22Rv1 (cell line): ENCODE measurements around the gene NOSTRIN.

Experiments
- H3K27ac ChIP-seq: fragments of 450-650 bp; 2 replicates; pipeline ENCODE4 v1.5.1; 2017
- ZFX ChIP-seq: fragments of 450-650 bp; IDR thresholded peaks from 2 replicates; pipeline ENCODE4 v1.6.1; 2017; ENCODE audit warnings: antibody characterized with exemption, borderline replicate concordance
- TF ChIP-seq, protein P1 (sequence below): fragments of 450-650 bp; IDR thresholded peaks from 2 replicates; pipeline ENCODE4 v1.5.1; 2017; ENCODE audit warnings: mild to moderate bottlenecking

Gene NOSTRIN

DNA sequence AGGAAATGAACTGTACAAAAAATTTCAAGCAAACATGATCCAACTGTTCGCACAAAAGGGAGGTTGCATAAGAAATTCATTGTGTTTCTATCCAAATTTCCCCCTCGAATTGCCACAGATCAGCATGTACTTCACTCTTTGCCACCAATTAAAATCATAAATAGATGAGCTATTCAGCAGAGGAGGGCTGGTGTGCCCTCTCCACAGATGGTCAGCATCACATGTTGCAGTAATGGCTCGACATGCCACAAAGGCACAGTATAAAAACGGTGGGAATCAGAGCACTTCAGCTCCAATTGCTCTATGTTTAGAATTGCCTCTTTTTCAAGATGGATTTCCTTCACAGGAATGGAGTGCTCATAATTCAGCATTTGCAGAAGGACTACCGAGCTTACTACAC is 98.6 kb downstream of the NOSTRIN start, which contains the start of gene G6PC2:
TSS of gene G6PC2 (plus strand) at position 289 of the 400 bp plus-strand sequence. CDS start at position 330, 41 bp downstream.
- TF ChIP-seq, protein P1, sequence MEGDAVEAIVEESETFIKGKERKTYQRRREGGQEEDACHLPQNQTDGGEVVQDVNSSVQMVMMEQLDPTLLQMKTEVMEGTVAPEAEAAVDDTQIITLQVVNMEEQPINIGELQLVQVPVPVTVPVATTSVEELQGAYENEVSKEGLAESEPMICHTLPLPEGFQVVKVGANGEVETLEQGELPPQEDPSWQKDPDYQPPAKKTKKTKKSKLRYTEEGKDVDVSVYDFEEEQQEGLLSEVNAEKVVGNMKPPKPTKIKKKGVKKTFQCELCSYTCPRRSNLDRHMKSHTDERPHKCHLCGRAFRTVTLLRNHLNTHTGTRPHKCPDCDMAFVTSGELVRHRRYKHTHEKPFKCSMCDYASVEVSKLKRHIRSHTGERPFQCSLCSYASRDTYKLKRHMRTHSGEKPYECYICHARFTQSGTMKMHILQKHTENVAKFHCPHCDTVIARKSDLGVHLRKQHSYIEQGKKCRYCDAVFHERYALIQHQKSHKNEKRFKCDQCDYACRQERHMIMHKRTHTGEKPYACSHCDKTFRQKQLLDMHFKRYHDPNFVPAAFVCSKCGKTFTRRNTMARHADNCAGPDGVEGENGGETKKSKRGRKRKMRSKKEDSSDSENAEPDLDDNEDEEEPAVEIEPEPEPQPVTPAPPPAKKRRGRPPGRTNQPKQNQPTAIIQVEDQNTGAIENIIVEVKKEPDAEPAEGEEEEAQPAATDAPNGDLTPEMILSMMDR: no peak
- TF ChIP-seq ZFX: no peak
- H3K27ac ChIP-seq: no peak within 1 kb of the TSS

DNA sequence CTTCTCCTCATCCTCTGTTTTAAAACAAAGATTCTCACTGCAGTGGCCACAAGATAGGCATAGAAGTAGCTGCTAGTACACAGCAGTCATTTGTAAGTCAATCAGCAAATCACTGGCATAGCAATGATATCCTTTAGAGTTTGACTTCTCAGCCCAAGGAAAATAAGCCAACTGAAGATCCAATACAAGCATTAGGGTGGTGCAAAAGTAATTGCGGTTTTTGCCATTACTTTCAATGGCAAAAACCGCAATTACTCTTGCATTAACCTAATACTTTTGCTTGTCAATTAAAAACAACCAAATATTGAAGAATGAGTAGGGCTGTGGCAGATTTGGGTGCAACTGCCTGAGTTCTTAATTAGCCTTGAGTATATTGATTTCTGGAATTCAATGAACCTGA is 101.5 kb downstream of the NOSTRIN start:
- H3K27ac ChIP-seq: no peak overlapping the region
- TF ChIP-seq ZFX: no peak
- TF ChIP-seq, protein P1: no peak

DNA sequence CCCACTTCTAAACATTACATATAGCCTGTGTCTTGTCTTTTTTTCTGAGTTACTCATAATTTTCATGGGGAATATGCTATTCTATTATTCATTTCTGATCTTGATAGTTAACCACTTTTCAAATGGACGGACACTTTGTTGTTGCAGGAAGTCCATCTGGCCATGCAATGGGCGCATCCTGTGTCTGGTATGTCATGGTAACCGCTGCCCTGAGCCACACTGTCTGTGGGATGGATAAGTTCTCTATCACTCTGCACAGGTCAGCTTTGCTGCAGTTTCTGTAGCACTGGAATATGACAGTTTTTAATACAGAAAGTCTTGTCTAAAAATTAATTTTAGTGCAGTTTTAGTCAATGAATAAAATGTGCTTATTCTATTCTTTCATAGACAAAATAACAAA is 101.9 kb downstream of the NOSTRIN start:
- TF ChIP-seq ZFX: no peak
- TF ChIP-seq, protein P1: no peak
- no peak overlapping the region for H3K27ac ChIP-seq

DNA sequence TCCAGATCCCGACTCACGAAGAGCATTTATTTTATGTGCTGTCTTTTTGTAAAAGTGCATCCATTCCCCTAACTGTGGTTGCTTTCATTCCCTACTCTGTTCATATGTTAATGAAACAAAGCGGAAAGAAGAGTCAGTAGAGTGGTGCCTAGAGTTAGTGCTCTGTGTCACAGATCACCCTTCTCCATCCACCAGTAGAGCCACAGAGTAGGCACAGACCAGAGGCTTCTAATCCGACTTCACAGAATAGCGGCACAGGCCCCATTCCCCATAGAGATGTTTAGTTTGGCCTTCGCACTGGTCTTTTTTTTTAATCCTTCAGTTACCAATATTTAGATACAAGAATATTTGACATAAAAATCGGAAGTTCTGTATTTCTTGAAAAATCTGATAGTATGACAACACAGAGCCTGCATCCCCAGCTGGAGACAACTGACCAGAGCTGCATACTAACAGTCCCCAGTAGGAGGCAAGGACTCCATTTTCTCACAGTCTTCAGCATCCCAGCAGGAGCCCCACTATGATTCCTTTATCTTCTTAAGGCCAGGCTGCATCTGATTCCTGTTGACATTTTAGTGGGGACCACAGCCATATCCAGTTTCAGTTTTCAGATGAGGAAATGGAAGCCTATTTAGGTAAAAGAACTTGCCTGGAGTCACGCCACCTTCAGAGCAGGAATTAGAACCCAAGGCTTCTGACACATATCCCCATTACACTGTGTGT is 105.7 kb downstream of the NOSTRIN start:
- no peak overlapping the region for H3K27ac ChIP-seq
- TF ChIP-seq ZFX: no peak
- TF ChIP-seq, protein P1: no peak

DNA sequence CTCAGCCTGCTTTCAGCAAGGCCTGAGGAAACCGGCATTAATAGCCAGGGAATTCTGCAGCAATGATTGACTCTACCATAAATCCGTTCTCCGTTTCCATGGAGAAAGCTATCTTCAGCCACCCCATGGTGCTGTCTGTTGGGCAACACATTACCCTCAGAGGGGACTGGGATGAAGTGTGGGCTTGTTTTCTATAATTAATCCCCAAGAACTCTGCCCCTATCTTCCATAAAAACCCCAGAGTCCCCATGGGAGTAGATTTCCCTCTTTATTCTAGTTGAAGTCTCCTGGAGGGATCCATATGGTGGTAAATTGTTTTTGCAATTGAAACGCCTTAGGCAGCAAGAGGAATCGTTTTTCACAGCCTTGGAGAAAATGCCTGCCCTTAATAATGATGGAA is 107.9 kb downstream of the NOSTRIN start:
- TF ChIP-seq, protein P1: no peak
- TF ChIP-seq ZFX: no peak
- H3K27ac ChIP-seq: no peak overlapping the region

DNA sequence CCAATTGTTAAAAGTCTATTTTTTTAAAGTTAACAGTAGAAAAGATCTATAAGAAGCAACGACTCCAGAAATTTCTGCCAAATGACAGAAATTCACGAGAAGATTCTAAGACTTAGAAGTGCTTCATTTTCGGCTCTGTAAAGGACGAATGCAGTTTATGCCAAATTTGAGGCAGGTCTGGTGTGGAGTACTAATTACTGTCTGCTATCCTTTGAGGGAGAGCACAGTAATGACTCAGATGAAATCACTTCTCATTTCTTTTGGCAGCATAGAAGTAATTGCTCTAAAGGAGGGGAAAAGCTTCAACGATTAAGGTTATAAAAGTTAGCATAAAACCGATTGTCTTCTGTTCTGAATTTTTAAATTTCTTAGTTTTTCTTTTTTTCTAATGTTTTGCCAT is 110.0 kb downstream of the NOSTRIN start:
- no peak overlapping the region for H3K27ac ChIP-seq
- TF ChIP-seq, protein P1: no peak
- no peak for TF ChIP-seq ZFX

DNA sequence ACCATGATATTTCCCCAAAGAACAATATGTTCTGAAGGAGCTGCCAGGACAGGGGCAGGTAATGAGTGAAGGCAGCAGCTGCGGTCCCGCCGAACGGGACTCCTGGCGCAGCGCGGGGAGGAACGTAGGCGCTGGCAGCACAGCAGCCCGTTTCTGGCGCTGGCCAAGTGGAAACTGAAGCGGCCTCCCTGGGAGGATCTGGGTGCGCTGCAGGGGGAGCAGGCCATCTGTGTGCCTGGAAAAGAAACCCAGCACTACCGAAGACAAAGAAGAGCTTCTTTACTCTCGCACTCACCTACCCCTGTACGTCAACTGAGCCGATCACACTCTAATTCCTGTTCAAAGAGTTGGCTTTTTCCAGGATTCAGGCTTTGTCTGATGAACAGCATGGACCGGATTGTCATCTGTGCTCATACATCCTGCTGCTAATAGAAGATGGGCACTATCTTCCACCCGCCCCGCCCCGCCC is 110.5 kb downstream of the NOSTRIN start:
- TF ChIP-seq ZFX: no peak
- TF ChIP-seq, protein P1: no peak
- no peak overlapping the region for H3K27ac ChIP-seq
